Parathyroid adenoma (tissue), 2 donors: ENCODE results near the gene TTC28.

Experiments used
- H2AFZ ChIP-seq: fragments of 300-600 bp; sonication (generic); one replicate; pipeline ENCODE4 v1.7.0; 2017; ENCODE audit warnings: antibody characterized with exemption, mild to moderate bottlenecking
- H3K27ac ChIP-seq: fragments of 300-600 bp; sonication (generic); one replicate; pipeline ENCODE4 v1.7.0; 2017
- H3K27me3 ChIP-seq: fragments of 300-600 bp; sonication (generic); one replicate; pipeline ENCODE4 v1.7.0; 2017; ENCODE audit warnings: low read length; ENCODE audit not compliant: control insufficient read depth, insufficient read depth
- H3K36me3 ChIP-seq: fragments of 300-600 bp; sonication (generic); one replicate; pipeline ENCODE4 v1.7.0; 2017; ENCODE audit warnings: low read length; ENCODE audit not compliant: control insufficient read depth, insufficient read depth
- H3K4me1 ChIP-seq: fragments of 300-600 bp; sonication (generic); one replicate; pipeline ENCODE4 v1.7.0; 2017; ENCODE audit warnings: control low read depth
- H3K4me2 ChIP-seq: fragments of 300-600 bp; sonication (generic); one replicate; pipeline ENCODE4 v1.7.0; 2017; ENCODE audit warnings: low read length
- H3K4me3 ChIP-seq: fragments of 300-600 bp; sonication (generic); one replicate; pipeline ENCODE4 v1.7.0; 2017; ENCODE audit warnings: low read depth, low read length
- H3K79me2 ChIP-seq: fragments of 300-600 bp; sonication (generic); one replicate; pipeline ENCODE4 v1.7.0; 2017; ENCODE audit warnings: control low read depth
- H3K9ac ChIP-seq: fragments of 300-600 bp; sonication (generic); one replicate; pipeline ENCODE4 v1.7.0; 2017; ENCODE audit warnings: mild to moderate bottlenecking
- H3K9me3 ChIP-seq: fragments of 300-600 bp; sonication (generic); one replicate; pipeline ENCODE4 v1.7.0; 2017; ENCODE audit warnings: low read length; ENCODE audit not compliant: control insufficient read depth
- CTCF ChIP-seq: fragments of 300-600 bp; sonication (generic); IDR thresholded peaks from one replicate; pipeline ENCODE4 v1.7.0; 2017; ENCODE audit warnings: antibody characterized with exemption, mild to moderate bottlenecking
- donor health status: primary hyperparathyroidism.

The TTC28 gene

DNA sequence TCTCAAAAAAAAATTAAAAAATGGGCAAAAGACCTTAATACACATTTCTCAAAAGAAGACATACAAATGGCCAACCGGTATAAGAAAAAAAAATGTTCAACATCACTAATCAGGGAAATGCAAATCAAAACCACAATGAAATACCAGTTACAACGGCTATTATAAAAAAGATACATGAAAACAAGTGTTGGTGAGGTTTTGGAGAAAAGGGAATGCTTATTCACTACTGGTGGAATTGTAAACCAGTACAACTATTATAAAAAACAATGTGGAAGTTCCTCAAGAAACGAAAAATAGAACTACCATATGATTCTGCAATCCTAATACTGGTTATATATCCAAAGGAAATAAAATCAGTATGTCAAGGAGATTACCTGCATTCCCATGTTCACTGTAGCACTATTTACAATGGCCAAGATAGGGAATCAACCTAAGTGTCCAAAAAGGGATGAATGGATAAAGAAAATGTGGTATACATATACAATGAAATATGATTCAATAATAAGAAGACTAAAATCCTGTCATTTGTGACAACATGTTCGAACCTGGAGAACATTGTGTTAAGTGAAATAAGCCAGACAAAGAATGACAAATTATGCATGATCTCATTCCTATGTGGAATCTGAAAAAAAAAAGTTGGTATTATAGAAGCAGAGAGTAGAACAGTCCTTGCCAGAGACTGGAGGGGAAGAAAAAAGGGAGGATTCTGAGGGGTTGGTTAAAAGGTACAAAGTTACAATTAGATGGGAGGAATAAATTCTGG, 503.7 kb downstream of the TTC28 start:
- Histone ChIP-seq H3K4me1 (no peaks in the 10 kb centered on the region), H3K27ac (no peak overlapping the region), H3K4me3 (no peak overlapping the region), H3K9me3 (no peaks in the 10 kb centered on the region), H2AFZ (no peak overlapping the region), H3K9ac (no peak overlapping the region), H3K4me2 (no peak overlapping the region), H3K79me2 (no peaks in the 10 kb centered on the region), H3K36me3 (no peaks in the 10 kb centered on the region), H3K27me3 (no peaks in the 10 kb centered on the region)
- TF ChIP-seq CTCF: no peak

DNA sequence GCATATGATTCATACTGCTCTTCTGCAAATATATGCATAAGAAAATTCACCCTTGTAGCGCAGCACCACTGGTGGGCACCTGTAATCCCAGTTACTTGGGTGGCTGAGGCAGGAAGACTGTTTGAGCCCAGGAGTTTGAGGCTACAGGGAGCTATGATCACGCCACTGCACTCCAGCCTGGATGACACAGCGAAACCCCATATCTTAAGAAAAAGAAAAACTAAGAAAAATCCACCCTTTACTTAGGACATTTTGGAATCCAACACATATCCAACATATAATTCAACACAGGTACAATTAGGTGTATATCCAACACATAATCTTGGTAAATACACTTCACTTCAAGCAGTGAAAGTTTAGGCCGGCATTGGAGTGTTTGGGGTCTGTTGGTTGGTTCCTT, 505.1 kb downstream of the TTC28 start:
- H3K4me3 ChIP-seq: no peak overlapping the region
- H3K4me1 ChIP-seq: no peaks in the 10 kb centered on the region
- H3K4me2 ChIP-seq: no peak overlapping the region
- H3K9ac ChIP-seq: no peak overlapping the region
- no peaks in the 10 kb centered on the region for H3K36me3 ChIP-seq
- no peaks in the 10 kb centered on the region for H3K9me3 ChIP-seq
- no peak overlapping the region for H2AFZ ChIP-seq
- no peak for TF ChIP-seq CTCF
- H3K79me2 ChIP-seq: no peaks in the 10 kb centered on the region
- no peak overlapping the region for H3K27ac ChIP-seq
- H3K27me3 ChIP-seq: no peaks in the 10 kb centered on the region

- Histone ChIP-seq H3K4me3 (no peak overlapping the region), H3K4me1 (no peaks in the 10 kb centered on the region), H3K27me3 (no peaks in the 10 kb centered on the region), H3K79me2 (no peaks in the 10 kb centered on the region), H3K9ac (no peak overlapping the region), H3K27ac (no peak overlapping the region), H2AFZ (no peak overlapping the region), H3K36me3 (no peaks in the 10 kb centered on the region), H3K4me2 (no peak overlapping the region), H3K9me3 (no peaks in the 10 kb centered on the region)
- no peak for TF ChIP-seq CTCF
Measured at GRCh38 chr22:28172892-28173670, 506.6 kb downstream of the TTC28 start.

GRCh38 chr22:28171712-28172111, 507.9 kb downstream of the TTC28 start:
- no peak for TF ChIP-seq CTCF
- Histone ChIP-seq H3K4me1 (no peaks in the 10 kb centered on the region), H2AFZ (no peak overlapping the region)

More at GRCh38 chr22:28171712-28172111, 507.9 kb downstream of the TTC28 start:
- Histone ChIP-seq H3K4me3 (no peak overlapping the region), H3K4me2 (no peak overlapping the region), H3K36me3 (no peaks in the 10 kb centered on the region), H3K27me3 (no peaks in the 10 kb centered on the region), H3K9ac (no peak overlapping the region), H3K9me3 (no peaks in the 10 kb centered on the region), H3K27ac (no peak overlapping the region), H3K79me2 (no peaks in the 10 kb centered on the region)
